Adipose tissue (tissue), 3 donors: ENCODE data around the gene DNHD1. TPM values are rescaled to one million over a fixed set of nuclear protein-coding genes. Genes with fewer than 3 reads are reported as not detected.

Experiments
- H3K27ac ChIP-seq: one replicate; pipeline ENCODE4 v1.5.1; 2013; ENCODE audit warnings: low read depth, low read length
- WGBS, 3 donors: extraction: QIAGEN DNeasy Blood & Tissue Kit; methylation state at CpG; one replicate each; pipeline ENCODE4 v1.1.7; 2013; 5-methylcytosine and 5-hydroxymethylcytosine counted together
- polyA plus RNA-seq, 3 donors: library from polyadenylated mRNA; stranded (reverse); fragments of 200-250 nt; gene quantifications; one replicate each; pipeline ENCODE4 v1.2.3, GENCODE V29; 2013
- donor health status: healthy with polysubstance abuse.
- donor health status: Bipolar disorder and iron deficiency.
- donor health status: healthy.

Gene DNHD1
- polyA plus RNA-seq, 3 donors = 2.7 to 13.7 (median 10.6) TPM

- H3K27ac ChIP-seq = no peak overlapping the region
- 70 to 76% (median 74%) methylated on average over 2 of the region's 2 CpGs for WGBS, 3 donors
Measured at GRCh38 chr11:6572215-6572614, 75.1 kb downstream of the DNHD1 start.

GRCh38 chr11:6574816-6575715 lies 78.0 kb downstream of the DNHD1 start:
- WGBS, 3 donors = 86 to 93% (median 91%) methylated on average over 6 of the region's 6 CpGs
- H3K27ac ChIP-seq = no peak overlapping the region

- WGBS, 3 donors = 9 to 55% (median 14%) methylated on average over 6 of the region's 6 CpGs
- H3K27ac ChIP-seq = no peak overlapping the region
Measured at GRCh38 chr11:6576471-6577373, 79.6 kb downstream of the DNHD1 start.

- WGBS, 3 donors = 85 to 91% (median 90%) methylated on average over 1 of the region's 1 CpG
- no peak overlapping the region for H3K27ac ChIP-seq
Measured at GRCh38 chr11:6578134-6578533, 81.1 kb downstream of the DNHD1 start.

GRCh38 chr11:6579681-6580080 lies 82.6 kb downstream of the DNHD1 start:
- no peak overlapping the region for H3K27ac ChIP-seq
- WGBS, 3 donors = 79 to 93% (median 80%) methylated on average over 2 of the region's 2 CpGs

- H3K27ac ChIP-seq = no peak overlapping the region
- WGBS, 3 donors = 95 to 97% (median 97%) methylated on average over 1 of the region's 1 CpG
Measured at GRCh38 chr11:6583584-6583983, 86.5 kb downstream of the DNHD1 start.

GRCh38 chr11:6584528-6584927 lies 87.4 kb downstream of the DNHD1 start:
- 96 to 98% (median 97%) methylated on average over 4 of the region's 4 CpGs for WGBS, 3 donors
- H3K27ac ChIP-seq = no peak overlapping the region

- no peak overlapping the region for H3K27ac ChIP-seq
- WGBS, 3 donors = 87 to 92% (median 88%) methylated on average over 25 of the region's 25 CpGs
Measured at GRCh38 chr11:6586434-6587359, 89.6 kb downstream of the DNHD1 start.

GRCh38 chr11:6587360-6587953 lies 90.4 kb downstream of the DNHD1 start:
- no peak overlapping the region for H3K27ac ChIP-seq
- 64 to 93% (median 89%) methylated on average over 11 of the region's 11 CpGs for WGBS, 3 donors

GRCh38 chr11:6588018-6588417 lies 90.9 kb downstream of the DNHD1 start:
- WGBS, 3 donors = 97 to 100% (median 99%) methylated on average over 1 of the region's 1 CpG
- no peak overlapping the region for H3K27ac ChIP-seq

- WGBS, 3 donors = 76 to 90% (median 86%) methylated on average over 3 of the region's 3 CpGs
- no peak overlapping the region for H3K27ac ChIP-seq
Measured at GRCh38 chr11:6594142-6594768, 97.2 kb downstream of the DNHD1 start.

GRCh38 chr11:6596239-6596877 lies 99.3 kb downstream of the DNHD1 start:
- H3K27ac ChIP-seq = no peak overlapping the region
- WGBS, 3 donors = 57 to 60% (median 59%) methylated on average over 5 of the region's 5 CpGs

GRCh38 chr11:6598555-6598954 lies 101.5 kb downstream of the DNHD1 start:
- 95 to 96% (median 95%) methylated on average over 3 of the region's 3 CpGs for WGBS, 3 donors
- H3K27ac ChIP-seq = no peak overlapping the region

GRCh38 chr11:6599449-6599848 lies 102.4 kb downstream of the DNHD1 start:
- 83 to 85% (median 83%) methylated on average over 1 of the region's 1 CpG for WGBS, 3 donors
- H3K27ac ChIP-seq = no peak overlapping the region

GRCh38 chr11:6599881-6600390 lies 102.9 kb downstream of the DNHD1 start:
- no peak overlapping the region for H3K27ac ChIP-seq
- 80 to 95% (median 86%) methylated on average over 2 of the region's 2 CpGs for WGBS, 3 donors

GRCh38 chr11:6601041-6601461 lies 104.0 kb downstream of the DNHD1 start:
- 97 to 98% (median 98%) methylated on average over 13 of the region's 13 CpGs for WGBS, 3 donors

More at GRCh38 chr11:6601041-6601461, 104.0 kb downstream of the DNHD1 start:
- no peak overlapping the region for H3K27ac ChIP-seq
